Measurements from ENCODE around the gene RAB30.

The RAB30 gene

GRCh38 chr11:82995235-82995634, 76.5 kb downstream of the RAB30 start (continued):
- TF ChIP-seq ZNF513 (tag by site-specific recombination; IDR thresholded peaks at IDR 0.05), result no peak
- no peak for TF ChIP-seq KLF9 (tag by site-specific recombination; IDR thresholded peaks at IDR 0.05; ENCODE audit: low read depth)
- no peak for TF ChIP-seq ZNF341 (tag by site-specific recombination; IDR thresholded peaks at IDR 0.05; ENCODE audit: low read depth)
- TF ChIP-seq HIC1 (tag by site-specific recombination; IDR thresholded peaks at IDR 0.05), result no peak
- TF ChIP-seq ZBTB7A (tag by site-specific recombination; IDR thresholded peaks at IDR 0.05; ENCODE audit: low read depth), result no peak
- no peak for TF ChIP-seq ZNF423 (tag by site-specific recombination; IDR thresholded peaks at IDR 0.05)

GRCh38 chr11:82994604-82995230, 77.0 kb downstream of the RAB30 start:
- no peak overlapping the region for H3K4me3 ChIP-seq (ENCODE audit: low read depth, low read length)
- H3K9me3 ChIP-seq (ENCODE audit: control insufficient read depth, insufficient read depth, low read depth, low read length), result no peaks in the 10 kb centered on the region
- ChIA-PET CTCF (interaction anchor here (1.1 kb wide), 1 partner anchor 65 kb away, joined by 3 read pairs; no protein-coding TSS in a partner anchor), POLR2A (no interaction called here)
- TF ChIP-seq ZNF10 (tag by site-specific recombination; IDR thresholded peaks at IDR 0.05) (no peak), ZNF654 (tag by site-specific recombination; IDR thresholded peaks at IDR 0.05; ENCODE audit: low read depth) (no peak), TSHZ1 (tag by site-specific recombination; IDR thresholded peaks at IDR 0.05; ENCODE audit: borderline replicate concordance) (no peak), ZNF645 (tag by site-specific recombination; IDR thresholded peaks at IDR 0.05) (no peak)
- no peak overlapping the region for H3K27ac ChIP-seq (ENCODE audit: extremely low read depth, low read depth, low read length)
- no peaks in the 10 kb centered on the region for H3K36me3 ChIP-seq (ENCODE audit: control insufficient read depth in 2 of 2, insufficient read depth in 1 of 2, low read length in 2 of 2)
- H3K4me1 ChIP-seq (ENCODE audit: control insufficient read depth, insufficient read depth, low read length), result peaks cover 13% of the 10 kb centered on the region

- POLR2A ChIA-PET, result interaction anchor here (0.6 kb wide), 1 partner anchor 84 kb away, joined by 8 read pairs; no protein-coding TSS in a partner anchor
- CTCF ChIA-PET, result interaction anchor here (0.6 kb wide), 1 partner anchor 13 kb away, joined by 4 read pairs; no protein-coding TSS in a partner anchor
- Histone ChIP-seq H3K4me1 (ENCODE audit: control insufficient read depth, insufficient read depth, low read length) (peaks cover 13% of the 10 kb centered on the region), H3K27ac (ENCODE audit: extremely low read depth, low read depth, low read length) (no peak overlapping the region), H3K9me3 (ENCODE audit: control insufficient read depth, insufficient read depth, low read depth, low read length) (no peaks in the 10 kb centered on the region), H3K4me3 (ENCODE audit: low read depth, low read length) (no peak overlapping the region), H3K36me3 (ENCODE audit: control insufficient read depth in 2 of 2, insufficient read depth in 1 of 2, low read length in 2 of 2) (no peaks in the 10 kb centered on the region)
- TF ChIP-seq ZNF426 (tag by site-specific recombination; IDR thresholded peaks at IDR 0.05) (no peak), REST (tag by site-specific recombination; IDR thresholded peaks at IDR 0.05) (no peak), ZNF792 (tag by site-specific recombination; IDR thresholded peaks at IDR 0.05) (no peak), KLF17 (tag by site-specific recombination; IDR thresholded peaks at IDR 0.05) (no peak), ZNF169 (tag by site-specific recombination; IDR thresholded peaks at IDR 0.05) (no peak), ZNF175 (tag by site-specific recombination; IDR thresholded peaks at IDR 0.05) (no peak), ZNF335 (tag by site-specific recombination; conservative IDR thresholded peaks at IDR 0.05) (no peak), ZNF510 (tag by site-specific recombination; IDR thresholded peaks at IDR 0.05; ENCODE audit: insufficient replicate concordance) (no peak), SCRT2 (tag by site-specific recombination; IDR thresholded peaks at IDR 0.05) (no peak)
Observed at GRCh38 chr11:82992223-82992622, 79.5 kb downstream of the RAB30 start.
